HepG2 (cell line): ENCODE measurements around the gene SNAI1. TPM values are rescaled to one million over a fixed set of nuclear protein-coding genes. Genes with fewer than 3 reads are reported as not detected.

Experiments
- DPF2 ChIP-seq: sonication (generic); formaldehyde crosslinking; IDR thresholded peaks from 2 replicates; pipeline ENCODE4 v1.4.0; 2020; ENCODE audit warnings: mild to moderate bottlenecking, low read depth, missing genetic modification reagents, borderline replicate concordance
- E2F1 ChIP-seq: sonication (generic); formaldehyde crosslinking; IDR thresholded peaks from 2 replicates; pipeline ENCODE4 v1.5.0; 2020; ENCODE audit warnings: missing genetic modification reagents
- GRHL1 ChIP-seq: sonication (generic); formaldehyde crosslinking; conservative IDR thresholded peaks from 2 replicates; pipeline ENCODE4 v1.8.0; 2022; ENCODE audit warnings: missing genetic modification reagents
- GTF2F1 ChIP-seq: fragments of 150-350 bp; IDR thresholded peaks from 2 replicates; pipeline ENCODE4 v1.6.1; 2014; ENCODE audit warnings: low read length
- HDAC2 ChIP-seq: sonication (generic); formaldehyde crosslinking; IDR thresholded peaks from 2 replicates; pipeline ENCODE4 v1.4.0; 2020; ENCODE audit warnings: missing genetic modification reagents
- HDAC6 ChIP-seq: fragments of 200-600 bp; sonication (generic); IDR thresholded peaks from 2 replicates; pipeline ENCODE4 v1.7.0; 2017; ENCODE audit warnings: mild to moderate bottlenecking, antibody characterized with exemption, low read length, low read depth
- JARID2 ChIP-seq: sonication (generic); formaldehyde crosslinking; IDR thresholded peaks from 2 replicates; pipeline ENCODE4 v1.8.1; 2023; ENCODE audit warnings: missing genetic modification reagents, inconsistent platforms; ENCODE audit not compliant: insufficient replicate concordance
- LCORL ChIP-seq, 2 experiments: fragments of 450-650 bp in 1 of 2; sonication (generic) in 1 of 2; formaldehyde crosslinking in 1 of 2; IDR thresholded peaks; 2 replicates each; pipeline versions ENCODE4 v1.5.0 to v1.6.1; 2017 to 2020; ENCODE audit warnings: antibody characterized with exemption in 1 of 2, missing genetic modification reagents in 1 of 2
- NFE2L1 ChIP-seq: sonication (generic); formaldehyde crosslinking; IDR thresholded peaks from 2 replicates; pipeline ENCODE4 v1.4.0; 2020; ENCODE audit warnings: missing genetic modification reagents, mild to moderate bottlenecking, borderline replicate concordance
- PAX8 ChIP-seq: sonication (generic); formaldehyde crosslinking; IDR thresholded peaks from 2 replicates; pipeline ENCODE4 v1.8.0; 2022; ENCODE audit warnings: mild to moderate bottlenecking, missing genetic modification reagents, borderline replicate concordance
- SP1 ChIP-seq, 2 experiments: fragments of 450-650 bp in 1 of 2; sonication (generic) in 1 of 2; formaldehyde crosslinking in 1 of 2; IDR thresholded peaks; 2 replicates each; pipeline versions ENCODE4 v1.4.0 to v1.6.1; 2016 to 2020; ENCODE audit warnings: missing genetic modification reagents in 1 of 2
- TRAFD1 ChIP-seq: sonication (generic); formaldehyde crosslinking; IDR thresholded peaks from 2 replicates; pipeline ENCODE4 v1.5.1; 2020; ENCODE audit warnings: missing genetic modification reagents, mild to moderate bottlenecking, borderline replicate concordance
- TSC22D2 ChIP-seq: sonication (generic); formaldehyde crosslinking; IDR thresholded peaks from 2 replicates; pipeline ENCODE4 v1.5.1; 2020; ENCODE audit warnings: missing genetic modification reagents, mild to moderate bottlenecking, borderline replicate concordance
- ZNF296 ChIP-seq: sonication (generic); formaldehyde crosslinking; conservative IDR thresholded peaks from 2 replicates; pipeline ENCODE4 v1.5.0; 2020; ENCODE audit warnings: mild to moderate bottlenecking, missing genetic modification reagents
- ZNF350 ChIP-seq: sonication (generic); formaldehyde crosslinking; IDR thresholded peaks from 2 replicates; pipeline ENCODE4 v1.4.0; 2020; ENCODE audit warnings: mild to moderate bottlenecking, low read depth, missing genetic modification reagents, borderline replicate concordance
- ZNF441 ChIP-seq: sonication (generic); formaldehyde crosslinking; IDR thresholded peaks from 2 replicates; pipeline ENCODE4 v1.7.0; 2021; ENCODE audit warnings: missing genetic modification reagents, borderline replicate concordance
- ZNF761 ChIP-seq: sonication (generic); formaldehyde crosslinking; conservative IDR thresholded peaks from 2 replicates; pipeline ENCODE4 v1.4.0; 2020; ENCODE audit warnings: mild to moderate bottlenecking, missing genetic modification reagents
- polyA plus RNA-seq, 8 experiments: library from polyadenylated mRNA; depleted of rRNA in 3 of 8; stranded (reverse) in 7 of 8; unstranded in 1 of 8; fragments of >200 nt; fragmentation: Illumina TruSeq in 4 of 8; extraction: Trizol in 4 of 8; gene quantifications; 2 replicates each; pipeline versions ENCODE4 v1.2.1 to v1.2.3, GENCODE V29; 2011 to 2016; ENCODE audit warnings: low read depth in 4 of 8, missing spikeins in 1 of 8, mixed read lengths in 1 of 8; ENCODE audit not compliant: insufficient read depth in 1 of 8
- total RNA-seq, 5 experiments: library from RNA; depleted of rRNA; stranded (reverse); fragments of >200 nt; fragmentation: Illumina TruSeq; extraction: Trizol; gene quantifications; 2 replicates each; pipeline ENCODE4 v1.2.3, GENCODE V29; 2016; ENCODE audit warnings: low read depth in 1 of 5
- TF ChIP-seq, protein P1 (sequence below): sonication (generic); formaldehyde crosslinking; IDR thresholded peaks from 2 replicates; pipeline ENCODE4 v1.8.1; 2023; ENCODE audit warnings: missing genetic modification reagents, mild to moderate bottlenecking, borderline replicate concordance
- TF ChIP-seq, protein P2 (sequence below): sonication (generic); formaldehyde crosslinking; IDR thresholded peaks from 2 replicates; pipeline ENCODE4 v1.5.0; 2020; ENCODE audit warnings: mild to moderate bottlenecking, missing genetic modification reagents

SNAI1 gene
- total and polyA plus RNA-seq, 2 of the 13 experiments (the other 11 are each of a cell fraction or from before 2014, with no cell fraction given) = 1.3 to 1.4 TPM

DNA sequence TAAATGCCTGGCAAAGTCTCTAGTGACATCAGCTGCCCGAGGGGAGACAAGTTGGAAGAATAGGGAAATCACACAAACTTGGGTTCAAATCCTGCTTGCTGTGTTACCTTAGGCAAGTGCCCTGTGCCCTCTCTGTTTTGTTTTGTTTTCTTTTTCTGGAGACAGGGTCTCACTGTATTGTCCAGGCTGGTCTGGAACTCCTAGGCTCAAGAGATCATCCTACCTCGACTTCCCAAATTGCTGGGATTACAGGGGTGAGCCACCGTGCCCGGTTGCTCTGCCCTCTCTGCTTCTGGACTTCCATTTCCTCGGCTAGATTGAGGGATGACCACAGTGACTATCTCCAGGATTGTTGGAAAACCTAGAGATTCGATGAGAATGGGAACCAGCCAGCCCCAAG, 55.4 kb downstream of the SNAI1 start (continued):
- TF ChIP-seq TRAFD1 = no peak
- no peak for TF ChIP-seq GRHL1 (CRISPR knock-in tag)
- TF ChIP-seq, protein P1, sequence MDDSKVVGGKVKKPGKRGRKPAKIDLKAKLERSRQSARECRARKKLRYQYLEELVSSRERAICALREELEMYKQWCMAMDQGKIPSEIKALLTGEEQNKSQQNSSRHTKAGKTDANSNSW (CRISPR knock-in tag) = no peak
- no peak for TF ChIP-seq DPF2
- TF ChIP-seq E2F1 = no peak
- TF ChIP-seq LCORL (IDR thresholded peaks at IDR 0.05) = no peak
- 0 out of 2 replicates have a peak, but pooled peaks have one; percentile 46 for TF ChIP-seq LCORL (CRISPR knock-in tag; IDR thresholded peaks at IDR 0.05)
- TF ChIP-seq SP1 (IDR thresholded peaks at IDR 0.05) = no peak
- no peak for TF ChIP-seq SP1 (CRISPR knock-in tag; IDR thresholded peaks at IDR 0.05)
- no peak for TF ChIP-seq JARID2 (CRISPR knock-in tag)
- no peak for TF ChIP-seq ZNF296 (CRISPR knock-in tag)
- TF ChIP-seq, protein P2, sequence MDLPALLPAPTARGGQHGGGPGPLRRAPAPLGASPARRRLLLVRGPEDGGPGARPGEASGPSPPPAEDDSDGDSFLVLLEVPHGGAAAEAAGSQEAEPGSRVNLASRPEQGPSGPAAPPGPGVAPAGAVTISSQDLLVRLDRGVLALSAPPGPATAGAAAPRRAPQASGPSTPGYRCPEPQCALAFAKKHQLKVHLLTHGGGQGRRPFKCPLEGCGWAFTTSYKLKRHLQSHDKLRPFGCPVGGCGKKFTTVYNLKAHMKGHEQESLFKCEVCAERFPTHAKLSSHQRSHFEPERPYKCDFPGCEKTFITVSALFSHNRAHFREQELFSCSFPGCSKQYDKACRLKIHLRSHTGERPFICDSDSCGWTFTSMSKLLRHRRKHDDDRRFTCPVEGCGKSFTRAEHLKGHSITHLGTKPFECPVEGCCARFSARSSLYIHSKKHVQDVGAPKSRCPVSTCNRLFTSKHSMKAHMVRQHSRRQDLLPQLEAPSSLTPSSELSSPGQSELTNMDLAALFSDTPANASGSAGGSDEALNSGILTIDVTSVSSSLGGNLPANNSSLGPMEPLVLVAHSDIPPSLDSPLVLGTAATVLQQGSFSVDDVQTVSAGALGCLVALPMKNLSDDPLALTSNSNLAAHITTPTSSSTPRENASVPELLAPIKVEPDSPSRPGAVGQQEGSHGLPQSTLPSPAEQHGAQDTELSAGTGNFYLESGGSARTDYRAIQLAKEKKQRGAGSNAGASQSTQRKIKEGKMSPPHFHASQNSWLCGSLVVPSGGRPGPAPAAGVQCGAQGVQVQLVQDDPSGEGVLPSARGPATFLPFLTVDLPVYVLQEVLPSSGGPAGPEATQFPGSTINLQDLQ = peak; percentile 43; the same call in 1 of the 2 replicates
- TF ChIP-seq HDAC2 = 0 out of 2 replicates have a peak, but pooled peaks have one; percentile 1
- TF ChIP-seq ZNF441 (CRISPR knock-in tag) = 0 out of 2 replicates have a peak, but pooled peaks have one; percentile 33
- TF ChIP-seq HDAC6 = no peak
- TF ChIP-seq TSC22D2 (CRISPR knock-in tag) = no peak
- no peak for TF ChIP-seq NFE2L1 (CRISPR knock-in tag)
- TF ChIP-seq PAX8 (CRISPR knock-in tag) = no peak
- no peak for TF ChIP-seq ZNF761
- 0 out of 2 replicates have a peak, but pooled peaks have one; percentile 15 for TF ChIP-seq ZNF350 (CRISPR knock-in tag)
- TF ChIP-seq GTF2F1 = no peak
